IPS-NIHi7 (cell line): Measurements from ENCODE around the gene CTNNA3.
"Not testable (repeated sequence)": the region's sequence is repeated elsewhere in the genome, so short reads cannot be mapped to it uniquely, and the experiment has no call there.

Source experiments
- DNase-seq: peaks from one replicate; pipeline ENCODE4 v3.0.0; 2012; ENCODE audit warnings: mixed read lengths; ENCODE audit errors: extremely low spot score

Gene CTNNA3

GRCh38 chr10:66378117-66378876 is 1317.7 kb downstream of the CTNNA3 start:
- no peak for DNase-seq

- DNase-seq: no peak
Measured at GRCh38 chr10:66368146-66368545, 1327.8 kb downstream of the CTNNA3 start.

- DNase-seq: no peak
Measured at GRCh38 chr10:66366163-66366562, 1329.8 kb downstream of the CTNNA3 start.

GRCh38 chr10:66365686-66366085 is 1330.3 kb downstream of the CTNNA3 start:
- DNase-seq: no peak

- DNase-seq: no peak
Measured at GRCh38 chr10:66362522-66362921, 1333.5 kb downstream of the CTNNA3 start.

GRCh38 chr10:66353822-66354221 is 1342.2 kb downstream of the CTNNA3 start:
- not testable (repeated sequence) for DNase-seq

- DNase-seq: no peak
Measured at GRCh38 chr10:66353422-66353821, 1342.6 kb downstream of the CTNNA3 start.

GRCh38 chr10:66350622-66351399 is 1345.2 kb downstream of the CTNNA3 start:
- no peak for DNase-seq

- DNase-seq: no peak
Measured at GRCh38 chr10:66349726-66350125, 1346.3 kb downstream of the CTNNA3 start.

- DNase-seq: peak; percentile 9
Measured at GRCh38 chr10:66349076-66349475, 1346.9 kb downstream of the CTNNA3 start.

GRCh38 chr10:66337211-66337610 is 1358.8 kb downstream of the CTNNA3 start:
- no peak for DNase-seq

- no peak for DNase-seq
Measured at GRCh38 chr10:66336791-66337190, 1359.2 kb downstream of the CTNNA3 start.

- not testable (repeated sequence) for DNase-seq
Measured at GRCh38 chr10:66335753-66336152, 1360.2 kb downstream of the CTNNA3 start.

GRCh38 chr10:66329147-66329546 is 1366.8 kb downstream of the CTNNA3 start:
- no peak for DNase-seq

- no peak for DNase-seq
Measured at GRCh38 chr10:66326876-66327275, 1369.1 kb downstream of the CTNNA3 start.

GRCh38 chr10:66322777-66323176 is 1373.2 kb downstream of the CTNNA3 start:
- DNase-seq: no peak

GRCh38 chr10:66321723-66322665 is 1374.0 kb downstream of the CTNNA3 start:
- DNase-seq: no peak

- DNase-seq: no peak
Measured at GRCh38 chr10:66318761-66319160, 1377.2 kb downstream of the CTNNA3 start.

- DNase-seq: no peak
Measured at GRCh38 chr10:66307826-66308225, 1388.2 kb downstream of the CTNNA3 start.

GRCh38 chr10:66301078-66301477 is 1394.9 kb downstream of the CTNNA3 start:
- no peak for DNase-seq

GRCh38 chr10:66295602-66296001 is 1400.4 kb downstream of the CTNNA3 start:
- DNase-seq: no peak

GRCh38 chr10:66294538-66294937 is 1401.5 kb downstream of the CTNNA3 start:
- DNase-seq: no peak
